ENCODE data around the gene ABCC10.
"Not testable (repeated sequence)": the region's sequence is repeated elsewhere in the genome, so short reads cannot be mapped to it uniquely, and the experiment has no call there.

The ABCC10 gene

DNA sequence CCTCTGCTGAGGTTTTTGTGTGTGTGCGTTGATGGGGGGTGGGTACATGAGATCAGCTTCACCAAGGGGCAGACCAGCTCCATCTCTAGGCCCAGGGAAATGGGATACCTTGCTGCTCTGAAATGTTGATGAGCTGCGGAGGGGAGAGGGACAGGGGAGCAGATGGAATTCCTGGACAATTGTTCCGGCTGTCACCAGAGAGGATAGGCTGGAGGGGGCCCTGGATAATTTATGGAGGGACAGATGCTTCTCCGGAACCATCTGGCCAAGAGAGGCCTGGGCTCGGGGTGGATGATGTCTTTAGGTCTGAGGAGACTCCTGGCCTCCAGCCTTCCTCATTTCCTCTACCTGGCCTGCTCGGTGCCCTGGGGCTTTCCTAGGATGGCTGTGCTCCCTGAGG lies 48.2 kb downstream of the ABCC10 start:
- DNase-seq = no peak

GRCh38 chr6:43476746-43477145 lies 49.4 kb downstream of the ABCC10 start:
- no peak for DNase-seq

DNA sequence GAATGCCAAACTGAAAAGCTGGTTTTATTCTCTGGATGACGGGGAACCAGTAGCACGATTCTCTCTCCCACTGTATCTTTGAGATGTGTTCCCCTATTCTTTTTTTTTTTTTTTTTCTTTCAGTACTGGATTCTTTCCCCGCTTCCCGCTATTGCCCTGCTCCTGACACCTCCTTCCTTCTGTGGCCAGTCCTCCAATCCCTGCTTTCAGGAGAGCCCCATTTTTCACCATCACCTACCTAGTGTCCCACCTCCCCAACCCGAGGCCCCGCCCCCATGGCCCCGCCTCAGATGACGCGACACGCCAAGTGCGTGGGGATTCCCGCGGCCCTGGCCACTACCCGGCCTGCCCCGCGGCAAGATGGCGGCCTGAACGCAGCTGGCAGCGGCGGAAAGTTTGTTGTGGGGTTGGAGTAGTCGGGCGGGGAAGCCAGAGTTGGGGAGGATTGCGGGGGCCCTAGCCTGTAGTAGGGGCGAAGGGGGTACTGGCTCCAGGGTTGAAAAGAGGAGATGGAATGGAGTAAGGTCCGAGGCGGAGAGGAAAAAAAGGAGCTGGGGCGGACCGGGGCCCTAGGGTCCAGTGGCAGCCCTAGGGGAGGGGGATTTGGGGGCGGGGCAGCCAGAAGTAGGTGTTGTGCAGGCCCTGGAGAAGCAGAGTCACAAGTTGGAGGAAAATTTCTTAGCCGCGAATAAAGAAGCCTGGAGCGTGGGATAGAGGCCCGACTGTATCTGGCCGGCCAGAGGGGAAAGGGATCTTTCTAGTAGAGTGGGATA lies 50.1 kb downstream of the ABCC10 start, which contains the start of gene TJAP1:
Gene TJAP1 (plus strand): TSS at position 336 of the 773 bp plus-strand sequence. CDS start 21,432 bp downstream, outside the sequence.
- peak; percentile 89 to 95 (median 92) for DNase-seq

- DNase-seq = no peak
These were observed 50.6 kb downstream of the ABCC10 start for GRCh38 chr6:43478008-43478372.

DNA sequence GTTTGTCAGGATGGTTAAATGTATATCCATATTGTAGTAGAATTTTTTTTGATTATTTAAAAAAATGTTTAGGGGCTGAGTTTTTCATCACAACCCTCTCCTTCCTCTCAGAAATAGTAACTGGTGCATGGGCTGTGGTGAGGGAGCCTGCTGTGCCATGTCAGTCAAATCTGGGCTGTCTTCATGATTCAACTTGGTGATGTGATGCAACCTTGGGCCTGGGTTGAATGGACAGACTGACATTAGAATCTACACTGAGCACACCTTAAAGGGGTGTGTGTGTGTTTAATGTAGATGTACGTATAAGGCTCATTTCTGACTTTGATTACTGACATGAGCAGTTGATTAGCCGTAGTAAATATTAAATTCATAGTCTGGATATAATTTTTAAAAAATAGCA lies 53.7 kb downstream of the ABCC10 start:
- DNase-seq = peak in 1 of 5 donors; percentile 36

GRCh38 chr6:43481591-43482236 lies 54.4 kb downstream of the ABCC10 start:
- no peak for DNase-seq

DNA sequence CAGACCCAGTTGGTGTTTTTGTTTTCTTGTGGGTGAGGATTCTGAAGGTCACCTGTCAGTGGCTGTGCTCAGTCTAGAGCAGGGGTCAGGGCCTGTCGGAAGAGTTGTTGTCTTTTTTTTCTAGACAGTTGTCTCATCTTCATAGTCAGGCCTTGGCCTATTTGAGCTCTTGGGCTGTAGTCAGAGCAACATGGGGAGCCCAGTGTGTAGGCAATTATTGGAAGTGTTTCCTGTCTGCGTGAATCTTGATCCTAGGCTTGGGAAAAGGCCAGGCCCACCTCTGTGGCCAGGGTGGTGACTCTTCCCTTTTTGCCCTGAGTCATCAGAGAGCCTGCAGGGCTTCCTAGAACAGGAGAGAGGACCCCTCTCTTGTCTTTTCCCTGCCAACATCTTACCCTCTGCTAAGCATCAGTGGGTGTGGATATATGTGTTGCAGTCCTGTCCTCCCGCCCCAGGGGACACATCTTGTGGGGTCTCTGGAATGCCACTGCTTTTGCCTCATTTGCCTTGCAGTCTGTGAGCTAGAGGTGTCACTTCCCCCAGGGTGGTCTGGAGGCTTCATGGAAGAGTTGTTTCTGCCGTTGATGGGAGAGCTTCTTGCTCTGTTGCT lies 61.4 kb downstream of the ABCC10 start:
- no peak for DNase-seq

DNA sequence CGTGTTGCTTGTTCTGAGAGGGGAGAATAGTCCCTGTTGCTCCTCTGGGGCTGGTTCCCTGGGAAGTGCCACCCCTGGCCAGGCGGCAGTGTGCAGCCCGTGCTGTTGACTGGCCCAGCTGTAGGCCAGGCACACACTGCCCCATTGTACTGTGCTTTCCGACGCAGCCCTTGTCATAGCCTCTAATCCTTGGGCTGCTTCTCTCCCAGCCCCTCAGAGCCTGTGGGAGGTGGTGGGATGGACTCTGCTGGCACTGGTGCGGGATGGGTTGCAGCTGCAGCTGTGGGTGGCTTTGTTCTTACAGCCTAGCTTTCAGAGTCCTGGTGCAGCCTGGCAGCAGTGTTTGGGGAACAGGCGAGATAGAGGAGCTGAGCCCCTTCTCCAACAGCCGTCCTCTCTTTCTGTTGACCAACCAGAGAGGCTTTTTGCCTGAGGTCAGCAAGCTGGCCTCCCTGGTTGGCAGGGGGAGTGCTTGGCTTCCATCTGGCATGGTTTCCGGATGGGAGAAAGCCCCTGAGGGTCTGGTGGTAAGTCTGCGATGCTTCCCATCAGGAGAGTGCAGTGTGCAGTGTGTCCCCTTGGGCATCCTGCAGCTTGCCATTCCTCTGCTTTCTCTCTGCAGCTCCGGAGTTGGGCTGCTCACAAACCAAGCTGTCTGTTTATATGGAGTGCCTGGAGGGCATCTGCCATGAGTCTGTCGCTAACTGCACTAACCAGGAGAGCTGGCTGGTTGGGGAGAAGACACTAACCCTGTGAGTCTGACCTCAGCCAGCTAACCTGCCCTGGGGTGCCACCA lies 62.1 kb downstream of the ABCC10 start:
- no peak for DNase-seq

GRCh38 chr6:43490523-43490939 lies 63.2 kb downstream of the ABCC10 start:
- DNase-seq = no peak

DNA sequence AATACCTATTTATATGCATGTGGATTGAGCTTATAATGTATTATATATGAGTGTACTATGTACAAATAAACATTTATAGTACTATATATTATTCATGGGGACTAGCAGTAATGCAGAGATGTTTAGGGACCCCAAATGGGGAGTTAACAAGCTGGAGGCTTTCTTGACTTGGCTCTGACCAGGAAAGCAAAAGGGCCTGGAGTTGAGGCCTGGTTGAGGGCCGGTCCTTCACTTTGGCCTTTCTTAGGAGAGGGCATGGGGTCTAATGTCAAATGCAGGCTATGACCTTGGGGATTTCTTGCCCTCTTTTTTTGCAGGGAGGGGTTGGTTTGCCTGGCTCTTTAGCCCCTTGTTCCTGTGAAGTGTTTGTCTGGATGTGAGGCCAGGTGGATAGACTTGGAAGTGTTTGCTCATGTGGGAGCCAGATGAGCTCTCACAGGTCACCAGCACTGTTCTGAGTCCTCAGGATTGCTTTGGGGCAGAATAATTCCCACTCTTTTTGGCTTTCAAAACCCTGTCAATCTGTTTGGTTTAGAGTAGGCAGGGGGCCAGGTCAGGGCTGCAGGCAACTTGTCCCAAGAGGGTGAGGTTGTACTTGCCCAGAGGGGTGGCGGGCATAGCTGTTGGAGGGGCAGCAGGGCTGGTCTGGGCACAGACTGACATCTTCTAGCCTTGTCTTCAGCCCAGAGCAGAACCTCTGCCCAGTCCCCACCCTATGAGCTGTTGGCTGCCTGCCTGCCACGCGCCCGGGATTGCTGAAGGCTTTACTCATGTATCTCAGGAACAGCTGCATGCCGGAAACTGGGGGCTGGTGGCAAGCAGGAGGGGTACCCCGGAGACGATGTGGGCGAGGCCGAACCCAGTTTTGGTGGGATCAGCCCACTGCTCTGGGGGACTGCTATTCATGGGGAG lies 64.7 kb downstream of the ABCC10 start:
- no peak for DNase-seq

DNA sequence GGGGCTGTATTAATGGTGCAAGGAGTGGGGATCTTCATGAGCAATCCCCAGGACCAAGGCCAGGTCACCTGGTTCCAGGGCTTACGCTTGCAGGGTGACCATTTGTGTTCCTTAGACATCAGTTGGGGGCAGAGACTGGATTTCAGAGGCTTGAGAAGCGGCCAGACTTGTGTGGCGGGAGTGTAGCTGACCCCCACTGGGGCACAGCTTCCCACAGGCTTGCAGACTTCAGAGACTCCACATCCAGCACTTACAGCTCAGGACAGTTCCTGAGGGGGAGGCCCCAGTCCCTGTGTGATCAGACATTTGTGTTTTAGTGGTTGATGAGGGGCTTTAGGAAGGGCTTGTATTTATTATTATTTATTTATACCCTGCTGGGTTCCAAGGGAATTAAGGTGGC lies 65.3 kb downstream of the ABCC10 start:
- no peak for DNase-seq

- no peak for DNase-seq
These were observed 65.9 kb downstream of the ABCC10 start for GRCh38 chr6:43493230-43493629.

GRCh38 chr6:43493833-43494232 lies 66.5 kb downstream of the ABCC10 start:
- DNase-seq = no peak

GRCh38 chr6:43494321-43494720 lies 67.0 kb downstream of the ABCC10 start:
- DNase-seq = no peak

DNA sequence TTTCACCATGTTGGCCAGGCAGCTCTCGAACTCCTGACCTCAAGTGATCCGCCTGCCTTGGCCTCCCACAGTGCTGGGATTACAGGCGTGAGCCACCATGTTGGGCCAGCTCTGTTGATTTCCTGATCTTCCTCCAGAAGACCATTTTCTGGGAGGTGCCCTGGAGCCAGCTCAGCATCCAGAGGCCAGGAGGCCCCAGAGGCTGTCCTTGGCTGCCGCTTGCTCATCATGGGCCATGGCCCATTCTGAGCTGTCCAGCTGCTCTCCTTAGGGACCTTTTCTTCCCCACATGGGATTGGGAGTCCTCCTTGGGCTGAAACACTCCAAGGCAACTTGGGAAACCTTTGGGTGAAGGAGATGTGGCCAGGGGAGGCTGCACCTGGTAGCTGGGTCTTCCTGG lies 67.4 kb downstream of the ABCC10 start:
- DNase-seq = no peak

- DNase-seq = peak in 1 of 5 donors; percentile 41
These were observed 68.1 kb downstream of the ABCC10 start for GRCh38 chr6:43495409-43495941.

DNA sequence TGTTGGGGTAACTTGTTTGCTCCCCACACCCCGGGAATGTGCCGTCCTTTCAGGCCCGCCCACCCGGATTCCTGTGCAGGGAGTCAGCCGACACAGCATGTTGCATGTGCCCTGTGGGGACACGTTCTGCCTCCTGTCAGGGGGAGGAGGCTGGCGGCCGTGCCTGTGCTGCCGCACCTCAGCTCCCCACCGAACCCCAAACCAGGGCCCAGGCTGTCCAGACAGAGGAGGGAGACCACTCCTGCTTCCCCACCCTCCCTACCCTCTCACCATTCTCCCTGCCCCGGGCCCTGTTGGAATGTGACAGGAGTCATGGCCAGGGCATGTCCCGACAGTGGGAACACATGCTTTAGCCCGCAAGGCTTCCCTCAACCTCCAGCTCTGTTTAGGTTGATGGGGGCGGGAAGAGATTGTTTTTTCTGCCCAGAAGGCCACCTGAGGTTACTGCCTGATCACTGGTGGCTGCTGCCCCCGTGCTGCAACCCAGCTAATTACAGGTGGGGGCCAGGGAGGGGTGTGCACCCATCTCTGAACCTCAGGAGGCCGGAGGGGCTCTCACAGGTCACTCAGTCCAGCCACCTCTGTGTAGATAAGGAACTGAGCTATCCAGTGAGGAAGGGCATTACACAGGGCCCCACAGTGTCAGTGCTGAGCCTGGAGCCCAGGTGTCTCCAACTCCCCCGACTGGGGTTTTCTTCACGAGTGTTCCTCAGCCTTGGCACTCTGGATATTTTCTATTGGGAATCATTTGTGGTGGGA lies 69.2 kb downstream of the ABCC10 start:
- DNase-seq = no peak

DNA sequence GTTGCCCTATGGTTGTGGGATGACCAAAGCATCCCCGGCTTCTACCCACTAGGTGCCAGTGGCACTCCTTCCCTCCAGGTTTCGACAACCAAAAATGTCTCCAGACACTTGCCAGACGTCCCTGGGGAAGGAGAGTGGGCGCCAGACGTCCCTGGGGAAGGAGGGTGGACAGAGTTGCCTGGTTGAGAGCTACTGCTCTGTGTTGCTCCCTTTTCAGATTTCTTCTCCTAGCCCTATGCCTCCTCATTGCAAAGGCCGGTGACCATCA lies 69.7 kb downstream of the ABCC10 start:
- no peak for DNase-seq

GRCh38 chr6:43497689-43498088 lies 70.3 kb downstream of the ABCC10 start:
- no peak for DNase-seq

DNA sequence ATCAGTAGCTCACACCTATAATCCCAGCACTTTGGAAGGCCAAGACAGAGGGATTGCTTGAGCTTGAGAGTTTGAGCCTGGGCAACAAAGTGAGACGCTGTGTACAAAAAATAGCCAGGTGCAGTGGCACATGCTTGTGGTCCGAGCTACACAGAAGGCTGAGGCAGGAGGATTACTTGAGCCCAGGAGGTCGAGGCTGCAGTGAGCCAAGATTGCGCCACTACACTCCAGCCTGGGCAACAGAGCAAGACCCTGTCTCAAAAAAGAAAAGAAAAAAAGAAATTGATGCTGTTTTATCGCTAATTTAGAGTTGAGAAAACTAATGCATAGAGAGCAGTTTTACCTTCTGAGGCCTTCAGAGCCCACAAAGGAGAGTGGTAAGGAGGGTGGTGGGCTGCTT lies 71.0 kb downstream of the ABCC10 start:
- DNase-seq = not testable (repeated sequence)
